Pancreas (tissue), 10 donors: Measurements from ENCODE around the gene FAM20C. TPM values are rescaled to one million over a fixed set of nuclear protein-coding genes. Genes with fewer than 3 reads are reported as not detected.

Experiments
- ATAC-seq, 4 donors: fragments of 200-7000 bp; cut with Tn5 transposase; one replicate each; pipeline versions ENCODE4 v1.8.0 to v1.9.1; 2020; ENCODE audit warnings: mild to moderate bottlenecking in 4 of 4, moderate library complexity in 4 of 4
- DNase-seq, 6 donors: peaks; one replicate each; pipeline ENCODE4 v3.0.0-alpha.2; 2020
- FAIRE-seq: peaks from 2 replicates; lab custom pipeline; 2012; peaks lifted over from hg19 to GRCh38; lab: Jason Lieb, UNC
- H3K27ac ChIP-seq, 4 donors: fragments of 200-600 bp; sonication (generic); 1 replicate in 3 of 4; 2 replicates in 1 of 4; pipeline versions ENCODE4 v1.5.0 to v1.8.0; 2020
- H3K27me3 ChIP-seq, 4 donors: fragments of 200-600 bp; one replicate each; pipeline ENCODE4 v1.8.0; 2021
- H3K36me3 ChIP-seq, 3 donors: fragments of 200-600 bp; sonication (generic) in 1 of 3; one replicate each; pipeline versions ENCODE4 v1.5.0 to v1.8.0; 2020 to 2021
- H3K4me1 ChIP-seq, 3 donors: fragments of 200-600 bp; one replicate each; pipeline ENCODE4 v1.8.0; 2021
- H3K4me3 ChIP-seq, 4 donors: fragments of 200-600 bp; sonication (generic) in 2 of 4; one replicate each; pipeline versions ENCODE4 v1.5.0 to v1.8.0; 2020 to 2021
- H3K9me3 ChIP-seq, 4 donors: fragments of 200-600 bp; one replicate each; pipeline ENCODE4 v1.8.0; 2021
- CTCF ChIP-seq, 4 donors: fragments of 200-600 bp; sonication (generic) in 3 of 4; IDR thresholded peaks; one replicate each; pipeline versions ENCODE4 v1.5.0 to v1.8.0; 2021; ENCODE audit warnings: antibody characterized with exemption in 4 of 4
- WGBS, 2 donors: extraction: QIAGEN DNeasy Blood & Tissue Kit; methylation state at CpG; one replicate each; pipeline ENCODE4 v1.1.7; 2013; 5-methylcytosine and 5-hydroxymethylcytosine counted together
- intact Hi-C, 3 donors: fragments of 100-400 bp; cut with DNase I; formaldehyde crosslinking; loops; one replicate each; pipeline versions ENCODE4 v1.11.1 to v1.14.2; 2022
- polyA plus RNA-seq, 2 donors: library from polyadenylated mRNA; stranded (reverse); fragments of 200-250 nt; gene quantifications; one replicate each; pipeline ENCODE4 v1.2.3, GENCODE V29; 2013
- total RNA-seq, 6 donors: library from RNA; stranded (reverse); fragmentation: NEBNext Ultra II Directional in 4 of 6; extraction: Animal tissue kit (Norgen Biotek cat#: 25700) in 4 of 6; gene quantifications; one replicate each; pipeline versions ENCODE4 v1.2.1 to v1.2.4, GENCODE V29; 2021 to 2023
- donor health status: healthy with polysubstance abuse.
- donor health status: DM: no; HTN: no; CAD: no; lungs with moderate emphysema.
- donor health status: DM: no; HTN: no; CAD: no.
- donor health status: control.
- donor health status: control.
- donor health status: Bipolar disorder and iron deficiency.
- donor health status: DM: yes; HTN: yes; CAD: no.
- donor health status: DM: no; HTN: no; CAD: no.
- donor health status: DM: no; HTN: no; CAD: no.
- donor health status: DM: yes; HTN: yes; CAD: no.

FAM20C gene
- total and polyA plus RNA-seq, 8 donors = 8.9 to 43.1 (median 13.4) TPM

- FAIRE-seq (no peak), ATAC-seq (no peak), DNase-seq (no peak)
- WGBS, 2 donors = 77 to 79% methylated on average over 30 of the region's 30 CpGs
- intact Hi-C loops = no loop called here
- no peaks in the 10 kb centered on the region for H3K9me3 ChIP-seq
- no peaks in the 10 kb centered on the region for H3K36me3 ChIP-seq
- H3K4me3 ChIP-seq = no peak overlapping the region
- no peak overlapping the region for H3K27ac ChIP-seq
- no peak for TF ChIP-seq CTCF (IDR thresholded peaks at IDR 0.05)
- no peaks in the 10 kb centered on the region for H3K27me3 ChIP-seq
- no peaks in the 10 kb centered on the region for H3K4me1 ChIP-seq
These were observed 8.7 kb upstream of the FAM20C start for GRCh38 chr7:183496-184292.

- no peak for TF ChIP-seq CTCF (IDR thresholded peaks at IDR 0.05)
- H3K4me3 ChIP-seq = no peak overlapping the region
- WGBS, 2 donors = 76% methylated on average over 27 of the region's 27 CpGs
- H3K9me3 ChIP-seq = no peaks in the 10 kb centered on the region
- H3K27ac ChIP-seq = no peak overlapping the region
- FAIRE-seq (no peak), ATAC-seq (peak in 3 of 4 donors; percentile 15 to 34 (median 27)), DNase-seq (no peak)
- no peaks in the 10 kb centered on the region for H3K36me3 ChIP-seq
- no peaks in the 10 kb centered on the region for H3K4me1 ChIP-seq
- H3K27me3 ChIP-seq = no peaks in the 10 kb centered on the region
- intact Hi-C loops = no loop called here
These were observed 7.8 kb upstream of the FAM20C start for GRCh38 chr7:184294-185264.

- H3K4me1 ChIP-seq = no peaks in the 10 kb centered on the region
- no peak overlapping the region for H3K4me3 ChIP-seq
- no peak overlapping the region for H3K27ac ChIP-seq
- intact Hi-C loops = no loop called here
- H3K27me3 ChIP-seq = no peaks in the 10 kb centered on the region
- ATAC-seq (no peak), DNase-seq (no peak), FAIRE-seq (no peak)
- H3K9me3 ChIP-seq = no peaks in the 10 kb centered on the region
- TF ChIP-seq CTCF (IDR thresholded peaks at IDR 0.05) = no peak
- no peaks in the 10 kb centered on the region for H3K36me3 ChIP-seq
- 82 to 84% methylated on average over 25 to 26 of the region's 26 CpGs for WGBS, 2 donors
These were observed 5.8 kb upstream of the FAM20C start for GRCh38 chr7:186516-187113.

- no peak overlapping the region for H3K4me3 ChIP-seq
- no peaks in the 10 kb centered on the region for H3K4me1 ChIP-seq
- no peaks in the 10 kb centered on the region for H3K9me3 ChIP-seq
- TF ChIP-seq CTCF (IDR thresholded peaks at IDR 0.05) = no peak
- no peaks in the 10 kb centered on the region for H3K27me3 ChIP-seq
- FAIRE-seq (no peak), ATAC-seq (no peak), DNase-seq (no peak)
- H3K27ac ChIP-seq = no peak overlapping the region
- H3K36me3 ChIP-seq = no peaks in the 10 kb centered on the region
- intact Hi-C loops = no loop called here
- 80 to 84% methylated on average over 28 of the region's 28 CpGs for whole genome bisulfite sequencing, 2 donors
These were observed 5.0 kb upstream of the FAM20C start for GRCh38 chr7:187227-187927.
